DOHH2 (cell line): Measurements from ENCODE around the gene DNASE1L1.

Experiments
- H3F3A ChIP-seq: fragments of 200-600 bp; sonication (generic), shearing (Covaris generic); 2 replicates; pipeline ENCODE4 v1.6.0; 2016; ENCODE audit warnings: antibody characterized with exemption, mild to moderate bottlenecking; ENCODE audit not compliant: control insufficient read depth, insufficient read depth
- H3K27ac ChIP-seq: fragments of 200-600 bp; sonication (generic); 2 replicates; pipeline ENCODE4 v1.5.1; 2014; ENCODE audit warnings: low read depth, mild to moderate bottlenecking, low read length, moderate library complexity
- H3K27me3 ChIP-seq: fragments of 200-600 bp; sonication (generic); 2 replicates; pipeline ENCODE4 v1.6.1; 2014; ENCODE audit warnings: mild to moderate bottlenecking, low read length, mixed read lengths; ENCODE audit not compliant: control insufficient read depth
- H3K36me3 ChIP-seq: fragments of 200-600 bp; sonication (generic); 2 replicates; pipeline ENCODE4 v1.6.1; 2014; ENCODE audit warnings: mild to moderate bottlenecking, low read length, moderate library complexity, mixed read lengths; ENCODE audit not compliant: control insufficient read depth
- H3K4me1 ChIP-seq: fragments of 200-600 bp; sonication (generic); 2 replicates; pipeline ENCODE4 v1.6.1; 2014; ENCODE audit warnings: mild to moderate bottlenecking, low read length, mixed read lengths; ENCODE audit not compliant: control insufficient read depth
- H3K4me2 ChIP-seq: fragments of 200-600 bp; sonication (generic); 2 replicates; pipeline ENCODE4 v1.6.0; 2014; ENCODE audit warnings: mild to moderate bottlenecking, low read length, moderate library complexity
- H3K4me3 ChIP-seq: fragments of 200-600 bp; sonication (generic); 2 replicates; pipeline ENCODE4 v1.5.1; 2014; ENCODE audit warnings: mild to moderate bottlenecking, low read length, mixed read lengths
- H3K79me2 ChIP-seq: fragments of 200-600 bp; sonication (generic); 2 replicates; pipeline ENCODE4 v1.6.1; 2014; ENCODE audit warnings: mild to moderate bottlenecking, low read length, mixed read lengths; ENCODE audit not compliant: control insufficient read depth
- H3K9me2 ChIP-seq: fragments of 200-600 bp; sonication (generic); replicated peaks from 2 replicates; pipeline ENCODE4 v1.6.1; 2014; ENCODE audit warnings: mild to moderate bottlenecking, low read length, mixed read lengths; ENCODE audit not compliant: control insufficient read depth
- H3K9me3 ChIP-seq: fragments of 200-600 bp; sonication (generic); 2 replicates; pipeline ENCODE4 v1.6.1; 2014; ENCODE audit warnings: antibody characterized with exemption, low read length, mixed read lengths; ENCODE audit not compliant: control insufficient read depth, insufficient read depth
- H4K20me1 ChIP-seq: fragments of 200-600 bp; sonication (generic); 2 replicates; pipeline ENCODE4 v1.6.0; 2014; ENCODE audit warnings: low read depth, mild to moderate bottlenecking, antibody characterized with exemption, low read length, moderate library complexity; ENCODE audit not compliant: control insufficient read depth, insufficient read depth
- EZH2phosphoT487 ChIP-seq: fragments of 200-600 bp; sonication (generic); IDR thresholded peaks from 2 replicates; pipeline ENCODE4 v1.6.1; 2017; ENCODE audit warnings: borderline replicate concordance, mild to moderate bottlenecking, antibody characterized with exemption, low read length, moderate library complexity, mixed read lengths
- TF ChIP-seq, protein P1 (sequence below): fragments of 200-600 bp; sonication (generic); IDR thresholded peaks from one replicate; pipeline ENCODE4 v1.5.1; 2014; ENCODE audit warnings: antibody characterized with exemption, mild to moderate bottlenecking, low read depth, low read length; ENCODE audit not compliant: poor library complexity, severe bottlenecking

DNASE1L1 gene

DNA sequence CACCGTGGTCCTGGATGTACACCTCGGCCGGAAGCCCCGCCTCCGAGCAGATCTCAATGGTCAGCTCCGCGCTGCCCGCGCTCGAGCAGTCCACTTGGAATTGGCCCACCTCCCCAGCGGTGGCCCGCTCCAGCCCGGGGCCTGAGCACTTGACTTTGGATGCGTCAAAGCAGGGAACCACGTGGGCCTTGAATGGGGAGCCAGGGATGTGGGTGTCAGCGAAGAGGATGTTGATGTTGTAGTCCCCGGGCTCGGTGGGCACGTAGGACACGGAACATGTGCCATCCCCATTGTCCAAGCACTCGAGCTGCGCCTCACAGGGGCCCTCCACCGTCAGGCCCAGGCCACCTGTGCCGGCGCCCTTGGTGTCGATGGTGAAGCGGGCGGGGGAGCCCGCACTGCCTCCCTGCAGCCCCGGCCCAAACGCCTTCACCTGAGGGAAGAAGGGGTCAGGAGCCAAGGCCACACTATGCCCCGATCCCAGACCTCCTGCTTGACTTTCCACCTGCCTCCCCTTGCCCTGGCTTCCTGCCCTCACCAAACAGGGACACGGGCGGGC lies 48.8 kb downstream of the DNASE1L1 start:
- Histone ChIP-seq H3K4me1 (no peaks in the 10 kb centered on the region), H3K4me3 (no peak overlapping the region), H3K27me3 (no peaks in the 10 kb centered on the region), H3K4me2 (no peak overlapping the region), H3K36me3 (peaks cover 16% of the 10 kb centered on the region), H3K27ac (no peak overlapping the region), H3K79me2 (no peaks in the 10 kb centered on the region), H3K9me2 (no peaks in the 10 kb centered on the region), H3K9me3 (no peaks in the 10 kb centered on the region), H3F3A (no peaks in the 10 kb centered on the region), H4K20me1 (no peaks in the 10 kb centered on the region)
- no peak for TF ChIP-seq EZH2phosphoT487
- TF ChIP-seq, protein P1, sequence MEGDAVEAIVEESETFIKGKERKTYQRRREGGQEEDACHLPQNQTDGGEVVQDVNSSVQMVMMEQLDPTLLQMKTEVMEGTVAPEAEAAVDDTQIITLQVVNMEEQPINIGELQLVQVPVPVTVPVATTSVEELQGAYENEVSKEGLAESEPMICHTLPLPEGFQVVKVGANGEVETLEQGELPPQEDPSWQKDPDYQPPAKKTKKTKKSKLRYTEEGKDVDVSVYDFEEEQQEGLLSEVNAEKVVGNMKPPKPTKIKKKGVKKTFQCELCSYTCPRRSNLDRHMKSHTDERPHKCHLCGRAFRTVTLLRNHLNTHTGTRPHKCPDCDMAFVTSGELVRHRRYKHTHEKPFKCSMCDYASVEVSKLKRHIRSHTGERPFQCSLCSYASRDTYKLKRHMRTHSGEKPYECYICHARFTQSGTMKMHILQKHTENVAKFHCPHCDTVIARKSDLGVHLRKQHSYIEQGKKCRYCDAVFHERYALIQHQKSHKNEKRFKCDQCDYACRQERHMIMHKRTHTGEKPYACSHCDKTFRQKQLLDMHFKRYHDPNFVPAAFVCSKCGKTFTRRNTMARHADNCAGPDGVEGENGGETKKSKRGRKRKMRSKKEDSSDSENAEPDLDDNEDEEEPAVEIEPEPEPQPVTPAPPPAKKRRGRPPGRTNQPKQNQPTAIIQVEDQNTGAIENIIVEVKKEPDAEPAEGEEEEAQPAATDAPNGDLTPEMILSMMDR, result no peak

DNA sequence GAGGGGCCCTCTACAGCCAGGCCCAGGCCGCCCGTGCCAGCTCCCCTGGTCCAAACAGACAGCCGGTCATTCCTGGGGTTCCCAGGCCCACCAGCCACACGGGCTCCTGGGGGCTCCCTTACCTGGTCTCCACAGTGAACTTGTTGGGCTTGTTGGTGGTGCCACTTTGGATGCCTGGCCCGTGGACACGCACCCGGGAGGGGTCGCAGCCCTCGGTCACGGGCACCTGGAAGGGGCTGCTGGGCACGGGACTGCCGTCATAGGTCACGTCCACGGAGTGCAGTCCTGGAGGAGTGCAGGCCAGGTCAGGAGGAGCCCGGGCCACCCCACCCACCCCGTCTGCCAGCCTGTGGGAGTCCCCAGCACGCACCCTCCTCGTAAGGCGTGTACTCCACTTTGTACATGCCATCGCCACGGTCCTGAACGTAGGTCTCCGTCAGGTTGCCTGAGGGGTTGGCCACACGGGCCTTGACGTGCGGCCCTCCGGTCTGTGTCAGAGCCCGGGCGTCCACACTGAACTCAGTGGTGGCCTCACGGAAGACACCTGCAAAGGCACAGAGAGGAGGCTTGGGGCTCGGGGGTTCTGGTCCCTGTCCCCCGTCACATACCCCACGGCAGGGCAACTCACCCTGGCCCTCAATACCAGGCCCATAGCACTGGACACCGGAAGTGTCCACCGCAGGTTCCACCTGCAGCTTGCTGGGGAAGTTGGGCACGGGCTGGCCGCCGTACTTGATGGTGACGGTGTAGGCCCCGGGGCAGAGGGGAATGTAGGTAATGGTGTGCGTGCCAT lies 49.5 kb downstream of the DNASE1L1 start:
- Histone ChIP-seq H3F3A (no peaks in the 10 kb centered on the region), H3K9me2 (no peaks in the 10 kb centered on the region), H3K4me2 (no peak overlapping the region), H3K9me3 (no peaks in the 10 kb centered on the region), H3K27ac (no peak overlapping the region), H3K4me1 (no peaks in the 10 kb centered on the region), H3K79me2 (no peaks in the 10 kb centered on the region), H3K36me3 (peaks cover 16% of the 10 kb centered on the region), H3K27me3 (no peaks in the 10 kb centered on the region), H4K20me1 (no peaks in the 10 kb centered on the region), H3K4me3 (no peak overlapping the region)
- TF ChIP-seq EZH2phosphoT487, result no peak
- TF ChIP-seq, protein P1, result no peak

DNA sequence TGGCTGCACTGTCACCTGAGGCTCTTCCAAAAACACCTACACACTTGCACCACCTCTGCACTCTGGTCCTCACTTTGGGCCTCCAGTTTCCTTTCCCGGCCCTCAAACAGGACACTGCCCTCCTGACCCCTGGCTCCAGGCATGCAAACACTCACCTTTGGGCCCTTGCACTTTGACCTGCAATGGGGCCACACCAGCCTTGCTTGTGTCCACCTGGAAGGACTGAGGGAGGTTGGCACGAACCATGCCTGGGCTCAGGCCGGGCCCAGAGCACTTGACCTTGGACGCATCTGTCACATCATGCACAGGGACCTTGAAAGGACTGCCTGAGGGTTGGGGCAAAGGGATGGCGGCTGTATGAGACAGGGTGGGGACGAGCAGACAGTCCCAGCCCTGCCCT lies 50.2 kb downstream of the DNASE1L1 start:
- H3K27me3 ChIP-seq, result no peaks in the 10 kb centered on the region
- TF ChIP-seq EZH2phosphoT487, result no peak
- TF ChIP-seq, protein P1, result no peak
- H3K9me3 ChIP-seq, result no peaks in the 10 kb centered on the region
- no peaks in the 10 kb centered on the region for H3K9me2 ChIP-seq
- no peaks in the 10 kb centered on the region for H3K4me1 ChIP-seq
- H3K79me2 ChIP-seq, result no peaks in the 10 kb centered on the region
- H3K4me3 ChIP-seq, result no peak overlapping the region
- H3K27ac ChIP-seq, result no peak overlapping the region
- H3K4me2 ChIP-seq, result no peak overlapping the region
- H3K36me3 ChIP-seq, result peaks cover 12% of the 10 kb centered on the region
- H4K20me1 ChIP-seq, result no peaks in the 10 kb centered on the region
- no peaks in the 10 kb centered on the region for H3F3A ChIP-seq
